Mucosa of stomach (tissue), 1 donor: ENCODE results near the gene AGMO.

Source experiments
- H3K27me3 ChIP-seq: one replicate; pipeline ENCODE4 v1.7.0; 2013; ENCODE audit warnings: mild to moderate bottlenecking, low read length; ENCODE audit not compliant: control insufficient read depth, insufficient read depth
- H3K36me3 ChIP-seq: one replicate; pipeline ENCODE4 v1.7.0; 2013; ENCODE audit warnings: low read length; ENCODE audit not compliant: control insufficient read depth, insufficient read depth
- H3K4me1 ChIP-seq: one replicate; pipeline ENCODE4 v1.7.0; 2013; ENCODE audit warnings: mild to moderate bottlenecking, low read length; ENCODE audit not compliant: control insufficient read depth, insufficient read depth
- H3K4me3 ChIP-seq: one replicate; pipeline ENCODE4 v1.7.0; 2013; ENCODE audit warnings: low read length
- H3K9ac ChIP-seq: one replicate; pipeline ENCODE4 v1.7.0; 2013; ENCODE audit warnings: mild to moderate bottlenecking, low read length, moderate library complexity
- H3K9me3 ChIP-seq: one replicate; pipeline ENCODE4 v1.7.0; 2013; ENCODE audit warnings: mild to moderate bottlenecking, low read length, moderate library complexity; ENCODE audit not compliant: control insufficient read depth
- donor health status: Pancreatic carcinoma.

The AGMO gene

GRCh38 chr7:15219758-15220157 is 342.1 kb downstream of the AGMO start:
- H3K9ac ChIP-seq = no peak overlapping the region
- no peaks in the 10 kb centered on the region for H3K36me3 ChIP-seq
- H3K4me1 ChIP-seq = no peaks in the 10 kb centered on the region
- no peaks in the 10 kb centered on the region for H3K9me3 ChIP-seq
- no peaks in the 10 kb centered on the region for H3K27me3 ChIP-seq
- H3K4me3 ChIP-seq = no peak overlapping the region

GRCh38 chr7:15218261-15218660 is 343.6 kb downstream of the AGMO start:
- no peak overlapping the region for H3K9ac ChIP-seq
- H3K27me3 ChIP-seq = no peaks in the 10 kb centered on the region
- H3K9me3 ChIP-seq = no peaks in the 10 kb centered on the region
- H3K4me3 ChIP-seq = no peak overlapping the region
- no peaks in the 10 kb centered on the region for H3K4me1 ChIP-seq
- no peaks in the 10 kb centered on the region for H3K36me3 ChIP-seq

- Histone ChIP-seq H3K36me3 (no peaks in the 10 kb centered on the region), H3K4me1 (no peaks in the 10 kb centered on the region), H3K27me3 (no peaks in the 10 kb centered on the region), H3K4me3 (no peak overlapping the region), H3K9ac (no peak overlapping the region), H3K9me3 (no peaks in the 10 kb centered on the region)
Observed at GRCh38 chr7:15215616-15216015, 346.2 kb downstream of the AGMO start.

- no peaks in the 10 kb centered on the region for H3K36me3 ChIP-seq
- no peak overlapping the region for H3K9ac ChIP-seq
- no peaks in the 10 kb centered on the region for H3K9me3 ChIP-seq
- no peak overlapping the region for H3K4me3 ChIP-seq
- no peaks in the 10 kb centered on the region for H3K4me1 ChIP-seq
- H3K27me3 ChIP-seq = no peaks in the 10 kb centered on the region
Observed at GRCh38 chr7:15214976-15215375, 346.8 kb downstream of the AGMO start.

- H3K27me3 ChIP-seq = no peaks in the 10 kb centered on the region
- no peaks in the 10 kb centered on the region for H3K9me3 ChIP-seq
- H3K4me3 ChIP-seq = no peak overlapping the region
- H3K4me1 ChIP-seq = no peaks in the 10 kb centered on the region
- H3K9ac ChIP-seq = no peak overlapping the region
- no peaks in the 10 kb centered on the region for H3K36me3 ChIP-seq
Observed at GRCh38 chr7:15213093-15213492, 348.7 kb downstream of the AGMO start.

- H3K4me3 ChIP-seq = no peak overlapping the region
Observed at GRCh38 chr7:15209429-15209828, 352.4 kb downstream of the AGMO start.

GRCh38 chr7:15204421-15204820 is 357.4 kb downstream of the AGMO start:
- H3K4me1 ChIP-seq = no peaks in the 10 kb centered on the region
- H3K4me3 ChIP-seq = no peak overlapping the region
- H3K36me3 ChIP-seq = no peaks in the 10 kb centered on the region
- H3K9me3 ChIP-seq = no peaks in the 10 kb centered on the region
- no peak overlapping the region for H3K9ac ChIP-seq
- no peaks in the 10 kb centered on the region for H3K27me3 ChIP-seq

More at GRCh38 chr7:15209429-15209828, 352.4 kb downstream of the AGMO start:
- H3K36me3 ChIP-seq = no peaks in the 10 kb centered on the region
- no peaks in the 10 kb centered on the region for H3K27me3 ChIP-seq
- no peak overlapping the region for H3K9ac ChIP-seq
- H3K4me1 ChIP-seq = no peaks in the 10 kb centered on the region
- no peaks in the 10 kb centered on the region for H3K9me3 ChIP-seq

GRCh38 chr7:15199482-15199881 is 362.3 kb downstream of the AGMO start:
- Histone ChIP-seq H3K4me3 (no peak overlapping the region), H3K36me3 (no peaks in the 10 kb centered on the region), H3K4me1 (no peaks in the 10 kb centered on the region), H3K27me3 (no peaks in the 10 kb centered on the region), H3K9me3 (no peaks in the 10 kb centered on the region), H3K9ac (no peak overlapping the region)

- Histone ChIP-seq H3K9me3 (no peaks in the 10 kb centered on the region), H3K36me3 (no peaks in the 10 kb centered on the region), H3K27me3 (no peaks in the 10 kb centered on the region), H3K9ac (no peak overlapping the region), H3K4me3 (no peak overlapping the region), H3K4me1 (no peaks in the 10 kb centered on the region)
Observed at GRCh38 chr7:15197042-15197977, 364.5 kb downstream of the AGMO start.

- Histone ChIP-seq H3K9ac (no peak overlapping the region), H3K36me3 (no peaks in the 10 kb centered on the region), H3K4me1 (no peaks in the 10 kb centered on the region), H3K4me3 (no peak overlapping the region), H3K9me3 (no peaks in the 10 kb centered on the region), H3K27me3 (no peaks in the 10 kb centered on the region)
Observed at GRCh38 chr7:15178065-15178464, 383.8 kb downstream of the AGMO start.

GRCh38 chr7:15176089-15176488 is 385.7 kb downstream of the AGMO start:
- no peak overlapping the region for H3K4me3 ChIP-seq
- H3K36me3 ChIP-seq = no peaks in the 10 kb centered on the region
- H3K27me3 ChIP-seq = no peaks in the 10 kb centered on the region
- no peak overlapping the region for H3K9ac ChIP-seq
- no peaks in the 10 kb centered on the region for H3K9me3 ChIP-seq
- H3K4me1 ChIP-seq = no peaks in the 10 kb centered on the region

- Histone ChIP-seq H3K4me3 (no peak overlapping the region), H3K9ac (no peak overlapping the region), H3K27me3 (no peaks in the 10 kb centered on the region), H3K36me3 (no peaks in the 10 kb centered on the region), H3K9me3 (no peaks in the 10 kb centered on the region), H3K4me1 (no peaks in the 10 kb centered on the region)
Observed at GRCh38 chr7:15175152-15175551, 386.7 kb downstream of the AGMO start.
